GM12878 (cell line): ENCODE data around the gene AVEN. TPM values are rescaled to one million over a fixed set of nuclear protein-coding genes. Genes with fewer than 3 reads are reported as not detected.
"Not testable (repeated sequence)": the region's sequence is repeated elsewhere in the genome, so short reads cannot be mapped to it uniquely, and the experiment has no call there.

Experiments used
- ATAC-seq: fragments of 200-7000 bp; cut with Tn5 transposase; 3 replicates; pipeline ENCODE4 v1.9.1; 2020; ENCODE audit warnings: mild to moderate bottlenecking, moderate library complexity
- BruUV-seq: library from RNA; stranded (reverse); fragments of 400-500 nt; replicated peaks from 2 replicates; lab custom pipeline; 2021; lab: Mats Ljungman, UMichigan
- CTCF ChIA-PET: fragments of 300-600 bp; sonication (Branson Sonifier 250); formaldehyde crosslinking; extraction: SDS; loops from one replicate; lab custom pipeline; 2021; ENCODE audit warnings: inconsistent platforms; lab: Yijun Ruan, JAX
- POLR2A ChIA-PET: fragments of 350-600 bp; formaldehyde crosslinking; extraction: SDS; loops from one replicate; lab custom pipeline; 2021; ENCODE audit warnings: inconsistent platforms; lab: Charles Lee
- RAD21 ChIA-PET: fragments of 300-600 bp; sonication (Branson Sonifier 250); formaldehyde crosslinking; loops from one replicate; lab custom pipeline; 2023; ENCODE audit warnings: antibody characterized with exemption; ENCODE audit not compliant: unreplicated experiment; lab: Charles Lee
- SMC1A ChIA-PET: fragments of 300-600 bp; sonication (Branson Sonifier 250); formaldehyde crosslinking; loops from one replicate; lab custom pipeline; 2023; ENCODE audit not compliant: unreplicated experiment, uncharacterized antibody; lab: Charles Lee
- DNase-seq: peaks from one replicate; pipeline ENCODE4 v3.0.0-alpha.2; 2011; ENCODE audit warnings: low read depth, low spot score
- FAIRE-seq: peaks from 3 replicates; lab custom pipeline; 2011; peaks lifted over from hg19 to GRCh38; lab: Jason Lieb, UNC
- H2AFZ ChIP-seq: 2 replicates; pipeline ENCODE4 v1.6.0; 2011; ENCODE audit warnings: low read depth, low read length, control low read depth; ENCODE audit not compliant: control insufficient read depth
- H3K27ac ChIP-seq: 2 replicates; pipeline ENCODE4 v1.5.1; 2011; ENCODE audit warnings: control low read depth; ENCODE audit not compliant: control insufficient read depth, insufficient read depth
- H3K27me3 ChIP-seq, 2 experiments: replicated peaks in 1 of 2; 2 replicates each; pipeline versions ENCODE4 v1.6.0 to v1.6.1; 2011; ENCODE audit warnings: low read length in 1 of 2; ENCODE audit not compliant: control insufficient read depth in 2 of 2, insufficient read depth in 2 of 2
- H3K36me3 ChIP-seq, 2 experiments: 2 replicates each; pipeline ENCODE4 v1.5.1; 2011; ENCODE audit warnings: low read length in 1 of 2; ENCODE audit not compliant: control insufficient read depth in 2 of 2, insufficient read depth in 2 of 2
- H3K4me1 ChIP-seq: 2 replicates; pipeline ENCODE4 v1.6.1; 2011; ENCODE audit warnings: mild to moderate bottlenecking, low read length, moderate library complexity, mixed read lengths; ENCODE audit not compliant: control insufficient read depth, insufficient read depth
- H3K4me2 ChIP-seq: 2 replicates; pipeline ENCODE4 v1.6.0; 2011; ENCODE audit warnings: control low read depth; ENCODE audit not compliant: control insufficient read depth, insufficient read depth
- H3K4me3 ChIP-seq: fragments of 200-600 bp; sonication (generic); 2 replicates; pipeline ENCODE4 v1.5.1; 2016
- H3K79me2 ChIP-seq: 2 replicates; pipeline ENCODE4 v1.6.0; 2011; ENCODE audit warnings: low read length; ENCODE audit not compliant: control insufficient read depth, insufficient read depth
- H3K9ac ChIP-seq: 2 replicates; pipeline ENCODE4 v1.8.0; 2011; ENCODE audit warnings: low read length, control low read depth, mixed read lengths; ENCODE audit not compliant: control insufficient read depth, insufficient read depth
- H3K9me3 ChIP-seq: replicated peaks from 3 replicates; pipeline ENCODE4 v1.5.1; 2011; ENCODE audit warnings: mild to moderate bottlenecking, low read length; ENCODE audit not compliant: control insufficient read depth, insufficient read depth
- H4K20me1 ChIP-seq: 2 replicates; pipeline ENCODE4 v1.6.0; 2011; ENCODE audit not compliant: control insufficient read depth, insufficient read depth
- CBFB ChIP-seq: IDR thresholded peaks from 2 replicates; pipeline ENCODE4 v1.6.1; 2016; ENCODE audit warnings: antibody characterized with exemption, low read depth
- CBX5 ChIP-seq: sonication (generic); IDR thresholded peaks from 2 replicates; pipeline ENCODE4 v1.6.1; 2016; ENCODE audit warnings: low read depth, moderate library complexity, mild to moderate bottlenecking, inconsistent platforms
- EED ChIP-seq: sonication (generic); IDR thresholded peaks from 2 replicates; pipeline ENCODE4 v1.6.1; 2016; ENCODE audit warnings: antibody characterized with exemption, low read depth
- GATAD2B ChIP-seq: fragments of 450-650 bp; conservative IDR thresholded peaks from 2 replicates; pipeline ENCODE4 v1.6.1; 2017; ENCODE audit warnings: low read depth, mild to moderate bottlenecking, moderate library complexity
- HDAC6 ChIP-seq: fragments of 200-600 bp; sonication (generic); IDR thresholded peaks from one replicate; pipeline ENCODE4 v1.8.0; 2017; ENCODE audit warnings: antibody characterized with exemption; ENCODE audit not compliant: unreplicated experiment
- IKZF1 ChIP-seq: fragments of 450-650 bp; conservative IDR thresholded peaks from 2 replicates; pipeline ENCODE4 v1.6.1; 2017; ENCODE audit warnings: antibody characterized with exemption, mild to moderate bottlenecking
- NFYA ChIP-seq: IDR thresholded peaks from 2 replicates; pipeline ENCODE4 v1.6.1; 2011; ENCODE audit warnings: low read depth, mild to moderate bottlenecking, low read length, improper control_type of control experiment, borderline replicate concordance
- POLR2AphosphoS2 ChIP-seq: IDR thresholded peaks from 2 replicates; pipeline ENCODE4 v1.6.1; 2011; ENCODE audit warnings: low read depth, mild to moderate bottlenecking, low read length, improper control_type of control experiment, moderate library complexity
- RAD21 ChIP-seq: IDR thresholded peaks from 2 replicates; pipeline ENCODE4 v1.6.1; 2011; ENCODE audit warnings: mild to moderate bottlenecking, low read depth, low read length, moderate library complexity; ENCODE audit not compliant: insufficient read depth
- RELA ChIP-seq: fragments of 450-650 bp; IDR thresholded peaks from 2 replicates; pipeline ENCODE4 v1.8.0; 2014; ENCODE audit warnings: borderline replicate concordance; ENCODE audit not compliant: partially characterized antibody
- RFX5 ChIP-seq: IDR thresholded peaks from 2 replicates; pipeline ENCODE4 v1.6.1; 2011; ENCODE audit warnings: low read depth, low read length, improper control_type of control experiment
- SREBF1 ChIP-seq: IDR thresholded peaks from 2 replicates; pipeline ENCODE4 v1.6.1; 2012; ENCODE audit warnings: mild to moderate bottlenecking, low read length
- STAT3 ChIP-seq: IDR thresholded peaks from 2 replicates; pipeline ENCODE4 v1.6.1; 2011; ENCODE audit warnings: low read depth, low read length, improper control_type of control experiment
- TARDBP ChIP-seq: IDR thresholded peaks from 2 replicates; pipeline ENCODE4 v1.6.1; 2016; ENCODE audit warnings: borderline replicate concordance
- TCF3 ChIP-seq: IDR thresholded peaks from 2 replicates; pipeline ENCODE4 v1.6.1; 2012; ENCODE audit warnings: low read depth, mild to moderate bottlenecking, low read length, borderline replicate concordance; ENCODE audit not compliant: insufficient read depth
- WRNIP1 ChIP-seq: IDR thresholded peaks from 2 replicates; pipeline ENCODE4 v1.6.1; 2011; ENCODE audit warnings: low read depth, low read length, improper control_type of control experiment, borderline replicate concordance
- WGBS: methylation state at CpG from one replicate; pipeline ENCODE4 v1.1.6; 2016; ENCODE audit warnings: low lambda C conversion rate; ENCODE audit not compliant: insufficient replicate concordance, insufficient coverage; ENCODE audit errors: missing lambda C conversion rate; 5-methylcytosine and 5-hydroxymethylcytosine counted together
- in situ Hi-C: fragments of 300-500 bp; cut with MboI; formaldehyde crosslinking; loops from 9 replicates; pipeline ENCODE4 v1.14.3; 2018; ENCODE audit warnings: mixed read lengths
- intact Hi-C: fragments of 100-400 bp; cut with micrococcal nuclease; formaldehyde crosslinking; loops from one replicate; pipeline ENCODE4 v1.14.2; 2022; ENCODE audit not compliant: unreplicated experiment
- polyA plus RNA-seq, 11 experiments: library from polyadenylated mRNA; depleted of rRNA in 4 of 11; unstranded in 6 of 11; stranded (reverse) in 5 of 11; fragments of >200 nt; fragmentation: Nextera tagmentation in 4 of 11; fragmentation: Illumina TruSeq in 1 of 11; extraction: Ambion mirVana in 4 of 11; extraction: Trizol in 1 of 11; gene quantifications; 1 replicate in 1 of 11; 2 replicates in 10 of 11; pipeline versions ENCODE4 v1.2.1 to v1.2.3, GENCODE V29; 2011 to 2016; ENCODE audit warnings: inconsistent platforms in 2 of 11, missing spikeins in 2 of 11, low read depth in 1 of 11
- total RNA-seq, 4 experiments: library from RNA; depleted of rRNA in 3 of 4; stranded (reverse); fragments of >200 nt in 3 of 4; fragmentation: Illumina TruSeq in 1 of 4; extraction: Trizol in 1 of 4; gene quantifications; 2 replicates each; pipeline versions ENCODE4 v1.2.1 to v1.2.3, GENCODE V29; 2013 to 2021
- TF ChIP-seq, protein P1 (sequence below): fragments of 450-650 bp; IDR thresholded peaks from 2 replicates; pipeline ENCODE4 v1.6.1; 2016; ENCODE audit warnings: mild to moderate bottlenecking, moderate library complexity, borderline replicate concordance

Gene AVEN
- total and polyA plus RNA-seq, 10 of the 15 experiments (the other 5 are each of a cell fraction or from before 2014, with no cell fraction given): 1.4 to 15.1 (median 10.5) TPM

DNA sequence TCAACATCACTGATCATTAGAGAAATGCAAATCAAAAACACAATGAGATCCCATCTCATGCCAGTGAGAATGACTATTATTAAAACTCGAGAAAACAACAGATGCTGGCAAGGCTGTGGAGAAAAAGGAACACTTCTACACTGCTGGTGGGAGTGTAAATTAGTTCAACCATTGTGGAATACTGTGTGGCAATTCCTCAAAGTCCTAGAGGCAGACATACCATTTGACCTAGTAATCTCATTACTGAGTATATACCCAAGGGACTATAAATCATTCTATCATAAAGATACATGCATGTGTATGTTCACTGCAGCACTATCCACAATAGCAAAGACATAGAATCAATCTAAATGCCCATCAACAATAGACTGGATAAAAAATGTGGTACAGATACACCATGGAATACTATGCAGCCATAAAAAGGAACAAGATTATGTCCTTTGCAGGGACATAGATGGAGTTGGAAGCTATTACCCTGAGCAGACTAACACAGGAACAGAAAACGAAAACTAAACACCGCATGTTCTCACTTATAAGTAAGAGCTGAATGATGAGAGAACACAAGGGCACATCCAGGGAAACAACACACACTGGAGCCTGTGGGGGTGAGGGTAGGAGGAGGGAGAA is 15.2 kb upstream of the AVEN start:
- H3K27ac ChIP-seq: no peak overlapping the region
- RAD21 ChIA-PET: no interaction called here
- no peak for TF ChIP-seq CBFB
- TF ChIP-seq EED: no peak
- no peak for TF ChIP-seq RAD21
- TF ChIP-seq RELA: no peak
- TF ChIP-seq POLR2AphosphoS2: no peak
- no peak for TF ChIP-seq TARDBP
- TF ChIP-seq NFYA: no peak
- TF ChIP-seq SREBF1: no peak
- TF ChIP-seq GATAD2B: no peak
- no peak for TF ChIP-seq WRNIP1
- TF ChIP-seq, protein P1, sequence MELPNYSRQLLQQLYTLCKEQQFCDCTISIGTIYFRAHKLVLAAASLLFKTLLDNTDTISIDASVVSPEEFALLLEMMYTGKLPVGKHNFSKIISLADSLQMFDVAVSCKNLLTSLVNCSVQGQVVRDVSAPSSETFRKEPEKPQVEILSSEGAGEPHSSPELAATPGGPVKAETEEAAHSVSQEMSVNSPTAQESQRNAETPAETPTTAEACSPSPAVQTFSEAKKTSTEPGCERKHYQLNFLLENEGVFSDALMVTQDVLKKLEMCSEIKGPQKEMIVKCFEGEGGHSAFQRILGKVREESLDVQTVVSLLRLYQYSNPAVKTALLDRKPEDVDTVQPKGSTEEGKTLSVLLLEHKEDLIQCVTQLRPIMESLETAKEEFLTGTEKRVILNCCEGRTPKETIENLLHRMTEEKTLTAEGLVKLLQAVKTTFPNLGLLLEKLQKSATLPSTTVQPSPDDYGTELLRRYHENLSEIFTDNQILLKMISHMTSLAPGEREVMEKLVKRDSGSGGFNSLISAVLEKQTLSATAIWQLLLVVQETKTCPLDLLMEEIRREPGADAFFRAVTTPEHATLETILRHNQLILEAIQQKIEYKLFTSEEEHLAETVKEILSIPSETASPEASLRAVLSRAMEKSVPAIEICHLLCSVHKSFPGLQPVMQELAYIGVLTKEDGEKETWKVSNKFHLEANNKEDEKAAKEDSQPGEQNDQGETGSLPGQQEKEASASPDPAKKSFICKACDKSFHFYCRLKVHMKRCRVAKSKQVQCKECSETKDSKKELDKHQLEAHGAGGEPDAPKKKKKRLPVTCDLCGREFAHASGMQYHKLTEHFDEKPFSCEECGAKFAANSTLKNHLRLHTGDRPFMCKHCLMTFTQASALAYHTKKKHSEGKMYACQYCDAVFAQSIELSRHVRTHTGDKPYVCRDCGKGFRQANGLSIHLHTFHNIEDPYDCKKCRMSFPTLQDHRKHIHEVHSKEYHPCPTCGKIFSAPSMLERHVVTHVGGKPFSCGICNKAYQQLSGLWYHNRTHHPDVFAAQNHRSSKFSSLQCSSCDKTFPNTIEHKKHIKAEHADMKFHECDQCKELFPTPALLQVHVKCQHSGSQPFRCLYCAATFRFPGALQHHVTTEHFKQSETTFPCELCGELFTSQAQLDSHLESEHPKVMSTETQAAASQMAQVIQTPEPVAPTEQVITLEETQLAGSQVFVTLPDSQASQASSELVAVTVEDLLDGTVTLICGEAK: no peak
- TF ChIP-seq STAT3: no peak
- TF ChIP-seq CBX5: no peak
- no peak for TF ChIP-seq HDAC6
- TF ChIP-seq IKZF1: no peak
- TF ChIP-seq TCF3: no peak
- TF ChIP-seq RFX5: no peak
- H4K20me1 ChIP-seq: no peaks in the 10 kb centered on the region
- BruUV-seq: no TSS peak
- FAIRE-seq (no peak), DNase-seq (no peak), ATAC-seq (no peak)
- 83% methylated on average over 3 of the region's 3 CpGs for WGBS
- no peaks in the 10 kb centered on the region for H3K27me3 ChIP-seq
- no peak overlapping the region for H3K9ac ChIP-seq
- intact Hi-C loops: no loop called here
- H3K4me3 ChIP-seq: no peak overlapping the region
- in situ Hi-C loops: loop anchor here (25.0 kb wide), 1 partner anchor 533 kb away; the partner anchor contains the start of gene GOLGA8B
- H3K79me2 ChIP-seq: no peaks in the 10 kb centered on the region
- no peaks in the 10 kb centered on the region; the same call in 1 of the 3 replicates for H3K9me3 ChIP-seq
- no peaks in the 10 kb centered on the region for H3K4me1 ChIP-seq
- no peaks in the 10 kb centered on the region for H3K36me3 ChIP-seq
- POLR2A ChIA-PET: no interaction called here
- CTCF ChIA-PET: no interaction called here
- SMC1A ChIA-PET: no interaction called here
- H3K4me2 ChIP-seq: no peak overlapping the region
- no peak overlapping the region for H2AFZ ChIP-seq

DNA sequence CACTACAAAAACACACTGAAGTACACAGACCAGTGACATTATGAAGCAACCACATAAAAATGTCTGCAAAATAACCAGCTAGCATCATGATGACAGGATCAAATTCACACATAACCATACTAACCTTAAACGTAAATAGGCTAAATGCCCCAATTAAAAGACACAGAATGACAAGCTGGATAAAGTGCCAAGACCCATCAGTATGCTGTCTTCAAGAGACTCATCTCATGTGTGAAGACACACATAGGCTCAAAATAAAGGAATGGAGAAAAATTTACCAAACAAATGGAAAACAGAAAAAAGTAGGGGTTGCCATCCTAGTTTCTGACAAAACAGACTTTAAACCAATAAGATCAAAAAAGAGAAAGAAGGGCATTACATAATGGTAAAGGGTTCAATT is 11.4 kb upstream of the AVEN start:
- POLR2A ChIA-PET, H3K9me3 ChIP-seq, H3K4me1 ChIP-seq, H3K4me3 ChIP-seq, DNase-seq, H3K27ac ChIP-seq, H2AFZ ChIP-seq, FAIRE-seq, H3K79me2 ChIP-seq, H3K27me3 ChIP-seq, H4K20me1 ChIP-seq, BruUV-seq, H3K36me3 ChIP-seq, RAD21 ChIA-PET, H3K4me2 ChIP-seq, intact Hi-C loops, H3K9ac ChIP-seq, ATAC-seq: not testable (repeated sequence)
- ChIA-PET CTCF (interaction anchor here (1.6 to 2.3 kb wide), 2 partner anchors 10 kb away, joined by 4 to 12 read pairs; no protein-coding TSS in a partner anchor), SMC1A (interaction anchor here (0.9 kb wide), 1 partner anchor 10 kb away, joined by 3 read pairs; no protein-coding TSS in a partner anchor)
- in situ Hi-C loops: loop anchor here (25.0 kb wide), 1 partner anchor 537 kb away; the partner anchor contains the start of gene GOLGA8B
- 26% methylated on average over 1 of the region's 1 CpG for whole genome bisulfite sequencing
